A673 (cell line): ENCODE measurements around the gene THSD7B. TPM values are rescaled to one million over a fixed set of nuclear protein-coding genes. Genes with fewer than 3 reads are reported as not detected.

ENCODE experiments used
- BruUV-seq: library from RNA; stranded (reverse); fragments of 400-500 nt; replicated peaks from 2 replicates; lab custom pipeline; 2021; lab: Mats Ljungman, UMichigan
- CTCF ChIA-PET: fragments of 300-600 bp; sonication (Branson Sonifier 250); formaldehyde crosslinking; loops from one replicate; lab custom pipeline; 2022; ENCODE audit warnings: antibody characterized with exemption; lab: Charles Lee
- POLR2A ChIA-PET: fragments of 300-600 bp; sonication (Branson Sonifier 250); formaldehyde crosslinking; loops from one replicate; lab custom pipeline; 2022; ENCODE audit warnings: antibody characterized with exemption; ENCODE audit not compliant: low non-redundant PET; lab: Charles Lee
- DNase-seq: peaks from one replicate; pipeline ENCODE4 v3.0.0-alpha.2; 2015; ENCODE audit warnings: low spot score
- H3K27ac ChIP-seq: fragments of 200-600 bp; sonication (generic); 2 replicates; pipeline ENCODE4 v1.5.1; 2016; ENCODE audit warnings: mixed run types, low read depth, mild to moderate bottlenecking, mixed read lengths, antibody characterized with exemption, low read length; ENCODE audit not compliant: poor library complexity, severe bottlenecking
- H3K27me3 ChIP-seq: fragments of 200-600 bp; sonication (generic); replicated peaks from 2 replicates; pipeline ENCODE4 v1.6.1; 2017; ENCODE audit warnings: mixed run types, low read depth, mild to moderate bottlenecking, mixed read lengths, antibody characterized with exemption, low read length; ENCODE audit not compliant: insufficient read depth, poor library complexity
- H3K36me3 ChIP-seq: fragments of 200-600 bp; sonication (generic); 2 replicates; pipeline ENCODE4 v1.6.1; 2016; ENCODE audit warnings: mixed run types, mild to moderate bottlenecking, mixed read lengths, antibody characterized with exemption, low read length; ENCODE audit not compliant: insufficient read depth, poor library complexity, severe bottlenecking
- H3K4me1 ChIP-seq: fragments of 200-600 bp; sonication (generic); 2 replicates; pipeline ENCODE4 v1.6.1; 2017; ENCODE audit warnings: mixed run types, mild to moderate bottlenecking, mixed read lengths, antibody characterized with exemption, low read length; ENCODE audit not compliant: insufficient read depth, poor library complexity, severe bottlenecking
- H3K4me3 ChIP-seq: fragments of 200-600 bp; sonication (generic); 2 replicates; pipeline ENCODE4 v1.5.1; 2016; ENCODE audit warnings: low read depth, mixed run types, mild to moderate bottlenecking, mixed read lengths, low read length; ENCODE audit not compliant: poor library complexity, severe bottlenecking
- H3K9me3 ChIP-seq: fragments of 200-600 bp; sonication (generic); 2 replicates; pipeline ENCODE4 v1.6.1; 2016; ENCODE audit warnings: mixed run types, low read depth, mild to moderate bottlenecking, mixed read lengths, antibody characterized with exemption, low read length; ENCODE audit not compliant: poor library complexity, severe bottlenecking
- CTCF ChIP-seq: fragments of 300-800, 200-600 bp; sonication (generic); conservative IDR thresholded peaks from 2 replicates; pipeline ENCODE4 v1.5.1; 2017; ENCODE audit warnings: low read depth, mild to moderate bottlenecking, antibody characterized with exemption, low read length, moderate library complexity, mixed read lengths
- EZH2 ChIP-seq: fragments of 200-600 bp; sonication (generic); IDR thresholded peaks from 2 replicates; pipeline ENCODE4 v1.6.1; 2017; ENCODE audit warnings: borderline replicate concordance, low read depth, mild to moderate bottlenecking, mixed read lengths, antibody characterized with exemption, low read length; ENCODE audit not compliant: poor library complexity, severe bottlenecking
- intact Hi-C: fragments of 100-400 bp; cut with micrococcal nuclease; formaldehyde crosslinking; loops from one replicate; pipeline ENCODE4 v1.10.0; 2022; ENCODE audit not compliant: unreplicated experiment
- total RNA-seq: library from RNA; stranded (reverse); gene quantifications from 2 replicates; pipeline ENCODE4 v1.2.3, GENCODE V29; 2021

THSD7B gene
- total RNA-seq, 1 experiment from 2014 or later = not detected

DNA sequence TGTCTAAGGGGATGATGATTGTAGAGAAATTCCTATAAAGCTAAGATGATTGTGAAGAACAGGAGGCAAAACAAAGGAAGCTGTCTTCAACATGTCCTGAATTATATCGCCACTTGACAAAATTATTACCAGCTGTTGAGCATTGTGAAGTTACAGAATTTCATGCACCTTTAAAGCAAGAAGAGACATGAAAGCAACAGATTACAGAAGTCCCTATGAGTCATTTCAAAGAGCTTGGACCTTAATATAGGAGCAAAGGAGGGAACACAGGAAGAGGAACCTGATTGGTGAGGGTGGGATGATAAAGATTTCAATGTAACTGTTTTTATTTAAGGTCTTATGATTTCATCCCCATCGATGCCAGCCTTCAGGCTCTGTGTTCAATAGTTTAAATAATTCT, 672.0 kb downstream of the THSD7B start:
- intact Hi-C loops = no loop called here
- H3K27me3 ChIP-seq = no peaks in the 10 kb centered on the region
- no peak overlapping the region for H3K4me3 ChIP-seq
- H3K4me1 ChIP-seq = no peaks in the 10 kb centered on the region
- no peaks in the 10 kb centered on the region for H3K9me3 ChIP-seq
- ChIA-PET CTCF (no interaction called here), POLR2A (no interaction called here)
- no peak for DNase-seq
- H3K36me3 ChIP-seq = no peaks in the 10 kb centered on the region
- BruUV-seq = no TSS peak
- H3K27ac ChIP-seq = no peak overlapping the region
- no peak for TF ChIP-seq EZH2
- TF ChIP-seq CTCF = no peak

DNA sequence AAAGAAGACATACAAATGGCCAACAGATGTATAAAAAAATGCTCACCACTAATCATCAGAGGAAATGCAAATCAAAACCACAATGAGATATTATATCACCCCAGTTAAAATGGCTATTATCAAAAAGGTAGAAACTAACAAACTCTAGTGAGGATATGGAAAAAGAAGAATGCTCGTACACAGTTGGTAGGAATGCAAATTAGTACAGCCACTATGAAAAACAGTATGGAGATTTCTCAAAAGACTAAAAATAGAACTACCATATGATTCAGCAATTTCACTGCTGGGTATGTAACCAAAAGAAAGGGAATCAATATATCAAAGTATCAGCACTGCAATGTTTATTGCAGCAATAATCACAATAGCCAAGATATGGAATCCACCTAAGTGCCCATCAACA, 679.6 kb downstream of the THSD7B start:
- no peak for DNase-seq
- BruUV-seq = no TSS peak
- POLR2A ChIA-PET = no interaction called here
- intact Hi-C loops = no loop called here
- no peaks in the 10 kb centered on the region for H3K9me3 ChIP-seq
- no peaks in the 10 kb centered on the region for H3K36me3 ChIP-seq
- no peak overlapping the region for H3K4me3 ChIP-seq
- H3K27ac ChIP-seq = no peak overlapping the region
- no peaks in the 10 kb centered on the region for H3K27me3 ChIP-seq
- CTCF ChIA-PET = no interaction called here
- no peak for TF ChIP-seq EZH2
- no peak for TF ChIP-seq CTCF
- no peaks in the 10 kb centered on the region for H3K4me1 ChIP-seq

DNA sequence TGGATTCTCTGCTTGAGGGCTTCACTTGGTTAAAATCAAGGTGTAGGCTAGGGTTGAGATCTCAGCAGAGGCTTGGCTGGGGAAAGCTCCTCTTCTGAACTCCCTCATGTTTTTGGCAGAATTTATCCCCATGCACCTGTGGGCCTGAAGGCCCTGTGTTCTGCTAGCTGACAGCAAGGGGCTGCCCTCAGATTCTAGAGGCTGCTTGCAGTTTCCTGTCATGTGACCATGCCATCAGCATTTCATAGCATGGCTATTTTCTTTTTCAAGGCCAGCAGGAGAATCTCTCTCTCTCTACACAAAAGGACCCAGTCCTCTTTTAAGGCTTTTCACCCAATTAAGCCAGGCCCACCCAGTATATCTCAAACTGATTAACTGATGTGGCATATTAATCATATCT, 684.1 kb downstream of the THSD7B start:
- Histone ChIP-seq H3K9me3 (no peaks in the 10 kb centered on the region), H3K27ac (no peak overlapping the region), H3K27me3 (no peaks in the 10 kb centered on the region), H3K36me3 (no peaks in the 10 kb centered on the region), H3K4me3 (no peak overlapping the region), H3K4me1 (no peaks in the 10 kb centered on the region)
- BruUV-seq = no TSS peak
- TF ChIP-seq EZH2 (no peak), CTCF (no peak)
- intact Hi-C loops = no loop called here
- POLR2A ChIA-PET = no interaction called here
- CTCF ChIA-PET = no interaction called here
- DNase-seq = no peak
